Hepatocyte (in vitro differentiated cells): Measurements from ENCODE around the gene TAF4. TPM values are rescaled to one million over a fixed set of nuclear protein-coding genes. Genes with fewer than 3 reads are reported as not detected.

Experiments
- DNase-seq: peaks from one replicate; pipeline ENCODE4 v3.0.0-alpha.2; 2016; ENCODE audit warnings: low spot score
- H2AFZ ChIP-seq: fragments of 200-600 bp; sonication (generic); 2 replicates; pipeline ENCODE4 v1.6.0; 2016; ENCODE audit warnings: antibody characterized with exemption, mild to moderate bottlenecking
- H3K27ac ChIP-seq: fragments of 200-600 bp; sonication (generic); 2 replicates; pipeline ENCODE4 v1.5.1; 2016; ENCODE audit warnings: mild to moderate bottlenecking
- H3K27me3 ChIP-seq: fragments of 200-600 bp; sonication (generic); 2 replicates; pipeline ENCODE4 v1.6.1; 2016
- H3K36me3 ChIP-seq: fragments of 200-600 bp; sonication (generic); replicated peaks from 2 replicates; pipeline ENCODE4 v1.5.1; 2016; ENCODE audit warnings: low read depth; ENCODE audit not compliant: insufficient read depth
- H3K4me1 ChIP-seq: fragments of 200-600 bp; sonication (generic); 2 replicates; pipeline ENCODE4 v1.5.1; 2016; ENCODE audit warnings: mild to moderate bottlenecking, moderate library complexity; ENCODE audit not compliant: insufficient read depth
- H3K4me2 ChIP-seq: fragments of 200-600 bp; sonication (generic); 2 replicates; pipeline ENCODE4 v1.6.0; 2016
- H3K4me3 ChIP-seq: fragments of 200-600 bp; sonication (generic); 2 replicates; pipeline ENCODE4 v1.5.1; 2016; ENCODE audit warnings: mild to moderate bottlenecking
- H3K79me2 ChIP-seq: fragments of 200-600 bp; sonication (generic); 2 replicates; pipeline ENCODE4 v1.6.0; 2017; ENCODE audit warnings: mild to moderate bottlenecking
- H3K9me2 ChIP-seq: fragments of 200-600 bp; sonication (generic); replicated peaks from 2 replicates; pipeline ENCODE4 v1.6.0; 2017; ENCODE audit warnings: mild to moderate bottlenecking; ENCODE audit not compliant: insufficient read depth
- H3K9me3 ChIP-seq: fragments of 200-600 bp; sonication (generic); 2 replicates; pipeline ENCODE4 v1.5.1; 2016; ENCODE audit warnings: low read depth, mild to moderate bottlenecking
- H4K20me1 ChIP-seq: fragments of 200-600 bp; sonication (generic); 2 replicates; pipeline ENCODE4 v1.6.0; 2016; ENCODE audit warnings: mild to moderate bottlenecking; ENCODE audit not compliant: insufficient read depth, poor library complexity, severe bottlenecking
- EZH2 ChIP-seq: fragments of 200-600 bp; sonication (generic); IDR thresholded peaks from 2 replicates; pipeline ENCODE4 v1.6.1; 2016; ENCODE audit warnings: antibody characterized with exemption, mild to moderate bottlenecking, borderline replicate concordance
- EZH2phosphoT487 ChIP-seq: fragments of 200-600 bp; sonication (generic); IDR thresholded peaks from one replicate; pipeline ENCODE4 v1.6.1; 2018; ENCODE audit warnings: antibody characterized with exemption, mild to moderate bottlenecking, low read depth, moderate library complexity; ENCODE audit not compliant: unreplicated experiment, severe bottlenecking
- WGBS: methylation state at CpG from one replicate; pipeline ENCODE4 v1.1.6; 2016; ENCODE audit warnings: low lambda C conversion rate; ENCODE audit errors: missing lambda C conversion rate; 5-methylcytosine and 5-hydroxymethylcytosine counted together
- polyA plus RNA-seq: library from polyadenylated mRNA; unstranded; fragments of >200 nt; fragmentation: Nextera tagmentation; extraction: Ambion mirVana; gene quantifications from 2 replicates; pipeline ENCODE4 v1.2.1, GENCODE V29; 2016
- total RNA-seq: library from RNA; depleted of rRNA; stranded (reverse); fragments of >200 nt; gene quantifications from 2 replicates; pipeline ENCODE4 v1.2.3, GENCODE V29; 2014
- TF ChIP-seq, protein P1 (sequence below): fragments of 200-600 bp; sonication (generic); IDR thresholded peaks from 2 replicates; pipeline ENCODE4 v1.5.1; 2016; ENCODE audit warnings: antibody characterized with exemption, mild to moderate bottlenecking; ENCODE audit not compliant: poor library complexity

TAF4 gene
- total RNA-seq (6.6 and 7.5 TPM in 2 replicates), polyA plus RNA-seq (2.9 and 3.3 TPM in 2 replicates)

GRCh38 chr20:62065674-62066338 lies at the start of gene TAF4:
TSS of gene TAF4 (minus strand) at chr20:62065881. CDS start at chr20:62065810, 71 bp downstream.
- H3K4me3 ChIP-seq, result peak within 1 kb of the TSS; percentile 77
- peak within 1 kb of the TSS; percentile 51 for H2AFZ ChIP-seq
- TF ChIP-seq EZH2phosphoT487 (no peak), EZH2 (no peak)
- TF ChIP-seq, protein P1, sequence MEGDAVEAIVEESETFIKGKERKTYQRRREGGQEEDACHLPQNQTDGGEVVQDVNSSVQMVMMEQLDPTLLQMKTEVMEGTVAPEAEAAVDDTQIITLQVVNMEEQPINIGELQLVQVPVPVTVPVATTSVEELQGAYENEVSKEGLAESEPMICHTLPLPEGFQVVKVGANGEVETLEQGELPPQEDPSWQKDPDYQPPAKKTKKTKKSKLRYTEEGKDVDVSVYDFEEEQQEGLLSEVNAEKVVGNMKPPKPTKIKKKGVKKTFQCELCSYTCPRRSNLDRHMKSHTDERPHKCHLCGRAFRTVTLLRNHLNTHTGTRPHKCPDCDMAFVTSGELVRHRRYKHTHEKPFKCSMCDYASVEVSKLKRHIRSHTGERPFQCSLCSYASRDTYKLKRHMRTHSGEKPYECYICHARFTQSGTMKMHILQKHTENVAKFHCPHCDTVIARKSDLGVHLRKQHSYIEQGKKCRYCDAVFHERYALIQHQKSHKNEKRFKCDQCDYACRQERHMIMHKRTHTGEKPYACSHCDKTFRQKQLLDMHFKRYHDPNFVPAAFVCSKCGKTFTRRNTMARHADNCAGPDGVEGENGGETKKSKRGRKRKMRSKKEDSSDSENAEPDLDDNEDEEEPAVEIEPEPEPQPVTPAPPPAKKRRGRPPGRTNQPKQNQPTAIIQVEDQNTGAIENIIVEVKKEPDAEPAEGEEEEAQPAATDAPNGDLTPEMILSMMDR, result no peak
- H3K27me3 ChIP-seq, result no peaks in the 10 kb centered on the region
- no peaks in the 10 kb centered on the region for H3K9me2 ChIP-seq
- peaks cover 40% of the 10 kb centered on the region for H3K79me2 ChIP-seq
- peaks cover 30% of the 10 kb centered on the region for H3K4me1 ChIP-seq
- peak within 1 kb of the TSS; percentile 91 for H3K4me2 ChIP-seq
- H3K9me3 ChIP-seq, result no peaks in the 10 kb centered on the region
- H3K27ac ChIP-seq, result peak within 1 kb of the TSS; percentile 97
- DNase-seq, result peak; percentile 94
- H4K20me1 ChIP-seq, result peaks cover 36% of the 10 kb centered on the region
- H3K36me3 ChIP-seq, result no peaks in the 10 kb centered on the region
- WGBS, result 0% methylated on average over 31 of the region's 116 CpGs

DNA sequence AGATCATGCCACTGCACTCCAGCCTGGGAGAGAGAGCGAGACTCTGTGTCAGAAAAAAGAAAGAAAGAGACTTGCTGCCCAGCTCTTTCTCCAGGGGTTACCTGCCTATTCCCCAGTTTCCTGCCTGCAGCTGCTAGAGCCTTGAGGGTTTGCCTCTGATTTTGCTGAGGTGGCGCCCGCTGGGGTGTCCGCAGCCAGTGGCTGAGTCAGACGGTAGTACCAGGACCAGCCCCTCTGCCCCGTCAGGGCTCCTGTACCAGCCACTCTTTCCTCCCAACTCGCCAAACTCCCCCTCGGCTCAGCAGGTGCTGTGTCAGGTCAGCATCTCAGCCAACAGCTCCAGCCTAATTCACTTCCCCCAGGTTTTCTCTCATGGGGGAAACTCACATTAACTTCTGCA lies 49.2 kb upstream of the TAF4 start:
- 45% methylated on average over 8 of the region's 8 CpGs for WGBS
- no peaks in the 10 kb centered on the region for H3K9me3 ChIP-seq
- H2AFZ ChIP-seq, result no peak overlapping the region
- DNase-seq, result no peak
- H3K36me3 ChIP-seq, result no peaks in the 10 kb centered on the region
- H3K27ac ChIP-seq, result no peak overlapping the region
- no peaks in the 10 kb centered on the region for H4K20me1 ChIP-seq
- H3K4me1 ChIP-seq, result no peaks in the 10 kb centered on the region
- no peak overlapping the region for H3K4me3 ChIP-seq
- H3K27me3 ChIP-seq, result no peaks in the 10 kb centered on the region
- H3K79me2 ChIP-seq, result no peaks in the 10 kb centered on the region
- TF ChIP-seq, protein P1, result no peak
- TF ChIP-seq EZH2, result no peak
- no peak for TF ChIP-seq EZH2phosphoT487
- no peaks in the 10 kb centered on the region for H3K9me2 ChIP-seq
- no peak overlapping the region for H3K4me2 ChIP-seq

DNA sequence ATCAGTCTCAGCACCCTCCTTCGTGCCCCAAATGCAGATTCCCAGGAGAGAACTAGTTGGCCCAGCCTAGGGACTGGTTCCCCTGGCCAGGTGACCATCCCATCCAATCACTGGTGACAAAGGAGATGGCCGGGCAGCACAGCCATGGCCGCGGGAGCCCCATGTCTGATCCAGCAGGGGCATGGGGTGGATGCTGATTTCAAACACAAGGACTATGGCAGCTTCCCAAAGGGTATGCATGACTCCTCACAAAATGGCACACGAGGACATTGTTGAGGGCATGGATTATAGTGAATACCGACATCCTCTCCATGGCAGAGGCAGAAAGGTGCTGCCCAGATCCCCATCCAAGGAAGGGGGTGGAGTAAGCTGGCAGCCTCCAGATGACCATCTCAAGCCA lies 46.7 kb upstream of the TAF4 start:
- Histone ChIP-seq H3K79me2 (no peaks in the 10 kb centered on the region), H3K4me2 (no peak overlapping the region), H2AFZ (no peak overlapping the region), H3K36me3 (no peaks in the 10 kb centered on the region), H3K27me3 (no peaks in the 10 kb centered on the region), H3K9me3 (peaks cover 4% of the 10 kb centered on the region), H3K4me1 (no peaks in the 10 kb centered on the region), H3K4me3 (no peak overlapping the region), H3K27ac (no peak overlapping the region), H3K9me2 (no peaks in the 10 kb centered on the region), H4K20me1 (no peaks in the 10 kb centered on the region)
- WGBS, result 96% methylated on average over 6 of the region's 6 CpGs
- TF ChIP-seq EZH2, result no peak
- TF ChIP-seq, protein P1, result no peak
- TF ChIP-seq EZH2phosphoT487, result no peak
- DNase-seq, result no peak
